GM18526 (cell line): Measurements from ENCODE around the gene GIT2.

Source experiments
- POLR2A ChIP-seq: IDR thresholded peaks from 3 replicates; pipeline ENCODE4 v1.6.1; 2011; ENCODE audit not compliant: insufficient read length; ENCODE audit errors: extremely low read depth

Gene GIT2

DNA sequence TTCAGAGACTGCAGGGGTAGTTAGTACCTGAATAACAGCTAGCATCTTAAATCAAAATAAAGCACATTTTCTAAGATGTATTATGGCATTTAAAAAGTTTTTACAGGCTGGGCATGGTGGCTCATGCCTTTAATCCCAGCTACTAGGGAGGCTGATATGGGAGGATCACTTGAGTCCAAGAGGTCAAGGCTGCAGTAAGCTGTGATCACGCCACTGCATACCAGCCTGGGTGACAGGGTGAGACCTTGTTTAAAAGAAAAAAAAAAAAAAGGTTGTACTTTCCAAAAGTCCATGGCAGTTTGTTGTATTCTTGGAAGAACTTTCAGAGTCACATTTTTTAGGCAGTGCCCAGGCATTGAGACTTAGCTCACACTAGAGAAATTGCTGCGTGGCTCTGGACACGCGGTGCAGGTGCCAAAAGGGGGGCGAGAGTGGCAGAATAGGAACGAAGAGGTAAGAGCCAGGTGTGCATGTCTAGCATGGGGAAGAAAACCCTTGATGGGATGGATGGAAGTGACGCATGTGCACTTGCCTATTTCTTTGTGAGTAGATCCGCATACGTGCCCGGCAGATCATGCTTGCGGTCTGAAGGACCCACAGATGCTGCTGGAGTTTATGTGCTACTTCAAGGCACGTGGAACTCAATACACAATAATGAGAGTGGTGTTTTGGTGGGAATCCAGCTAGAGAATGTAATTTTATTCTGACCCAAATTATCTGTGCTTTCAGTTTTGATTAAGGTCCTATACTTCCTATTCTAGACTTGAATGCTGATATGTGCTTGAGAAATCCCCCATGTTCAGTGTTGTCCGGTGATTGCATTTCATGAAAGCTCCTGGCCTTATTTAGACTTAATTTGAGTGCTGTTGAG is 14.9 kb upstream of the GIT2 start:
- no peak for TF ChIP-seq POLR2A

DNA sequence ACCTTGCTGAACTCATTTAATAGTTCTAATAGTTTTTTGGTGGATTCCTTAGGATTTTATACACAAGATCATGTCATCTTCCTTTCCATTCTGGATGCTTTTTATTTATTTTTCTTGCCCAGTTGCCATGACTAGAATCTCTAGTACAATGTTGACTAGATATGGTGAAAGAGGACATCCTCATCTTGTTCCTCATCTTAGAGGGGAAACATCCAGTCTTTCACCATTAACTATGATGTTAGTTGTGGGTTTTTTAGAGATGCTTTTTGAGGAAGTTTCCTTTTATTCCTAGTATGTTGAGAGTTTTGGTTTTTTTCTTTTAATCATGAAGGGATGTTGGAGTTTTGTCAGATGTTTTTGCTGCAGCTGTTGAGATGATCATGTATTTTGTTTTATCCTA is 11.7 kb upstream of the GIT2 start:
- TF ChIP-seq POLR2A = no peak

DNA sequence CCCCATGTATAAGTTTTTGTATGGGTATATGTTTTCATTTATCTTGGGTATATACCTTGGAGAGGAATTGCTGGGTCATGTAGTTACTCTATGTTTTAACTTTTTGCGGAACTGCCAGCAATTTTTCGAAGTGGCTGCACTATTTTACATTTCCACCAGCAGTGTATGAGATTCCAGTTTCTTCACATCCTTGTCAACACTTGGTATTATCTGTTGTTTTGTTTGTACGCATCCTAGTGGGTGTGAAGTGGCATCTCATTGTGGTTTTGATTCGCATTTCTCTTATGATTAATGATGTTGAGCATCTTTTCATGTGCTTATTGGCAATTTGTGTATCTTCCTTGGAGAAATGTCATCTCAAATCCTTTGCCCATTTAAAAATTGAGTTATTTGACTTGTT is 9.9 kb upstream of the GIT2 start:
- TF ChIP-seq POLR2A = no peak

DNA sequence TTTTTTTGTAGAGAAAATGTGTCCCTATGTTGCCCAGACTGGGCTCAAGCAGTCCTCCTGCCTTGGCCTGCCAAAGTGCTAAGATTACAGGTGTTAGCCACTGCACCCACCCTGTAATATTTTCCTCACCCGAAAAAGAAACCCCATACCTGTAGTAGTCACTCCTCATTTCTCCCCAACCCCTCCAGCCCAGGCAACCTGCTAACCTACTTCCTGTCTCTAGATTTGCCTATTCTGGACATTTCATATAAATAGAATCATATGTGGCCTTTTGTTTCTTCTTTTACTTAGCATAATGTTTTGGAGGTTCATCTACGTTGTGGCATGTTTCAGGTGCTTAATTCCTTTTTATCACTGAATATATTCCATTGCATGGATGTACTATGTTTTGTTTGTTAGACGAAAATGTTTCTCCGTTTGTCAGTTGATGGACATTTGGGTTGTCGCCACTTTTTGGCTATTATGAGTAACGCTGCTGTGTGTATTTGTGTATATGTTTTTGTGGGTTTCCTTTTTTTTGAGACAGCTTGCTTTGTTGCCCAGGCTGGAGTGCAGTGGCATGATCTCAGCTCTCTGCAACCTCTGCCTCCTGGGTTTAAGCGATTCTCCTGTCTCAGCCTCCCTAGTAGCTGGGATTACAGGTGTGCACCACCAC is 9.3 kb upstream of the GIT2 start:
- TF ChIP-seq POLR2A = no peak

DNA sequence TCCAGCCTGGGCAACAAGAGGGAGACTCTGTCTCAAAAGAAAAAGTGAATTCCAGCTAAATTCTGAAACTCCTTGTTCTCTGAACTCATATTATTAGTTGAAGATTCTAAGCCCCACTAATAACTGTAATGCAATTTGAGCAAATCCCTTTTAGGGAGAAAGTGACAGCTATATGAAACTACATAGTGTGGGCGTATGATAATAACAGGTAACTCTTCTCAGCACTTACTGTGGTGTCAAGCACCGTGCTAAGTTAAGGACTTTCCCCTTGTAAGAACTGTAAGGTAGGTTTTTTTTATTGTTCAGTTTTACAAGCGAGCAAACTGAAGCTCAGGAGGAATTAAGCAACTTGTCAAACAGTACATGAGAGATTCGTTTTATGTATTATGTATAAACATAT is 8.4 kb upstream of the GIT2 start:
- no peak for TF ChIP-seq POLR2A

DNA sequence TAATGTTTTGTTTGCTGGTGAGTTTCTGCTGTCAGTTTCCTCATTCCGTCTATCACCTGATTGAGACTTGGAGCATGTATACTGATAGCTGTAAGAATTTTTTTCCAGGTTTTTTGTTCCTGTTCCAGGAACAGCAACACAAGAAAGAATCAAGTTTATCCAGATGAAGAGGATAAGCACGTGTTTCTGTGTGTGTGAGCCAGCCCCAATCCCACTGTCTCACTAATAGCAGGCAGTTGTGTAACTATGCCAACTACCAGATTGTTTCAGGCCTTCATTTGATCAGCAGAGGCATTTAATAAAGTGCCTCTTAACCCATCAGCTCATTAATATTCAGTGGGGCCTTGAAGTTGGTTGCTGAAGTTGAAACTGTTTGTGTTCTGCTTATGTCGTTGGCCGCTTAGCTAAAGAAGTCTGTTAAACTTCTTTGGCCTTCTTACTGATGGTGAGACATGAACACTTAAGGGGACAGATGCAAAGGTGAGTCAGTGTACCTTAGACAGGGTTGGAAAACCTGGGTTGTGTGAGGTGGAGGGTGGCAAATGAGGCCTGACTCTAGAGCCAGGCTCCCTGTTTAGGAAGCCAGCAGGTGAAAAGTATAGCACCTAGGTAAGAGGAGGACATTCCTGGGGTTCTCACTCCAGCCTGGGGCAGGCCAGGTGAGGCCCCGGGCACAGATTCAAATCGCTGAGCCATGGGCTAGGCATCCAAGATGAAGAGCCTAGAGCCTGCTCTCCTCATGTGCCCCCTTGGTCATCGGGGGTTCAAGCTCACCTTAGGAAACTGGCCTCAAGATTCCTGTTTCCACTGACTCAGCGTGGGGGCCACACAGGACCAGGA is 6.7 kb upstream of the GIT2 start:
- no peak for TF ChIP-seq POLR2A

DNA sequence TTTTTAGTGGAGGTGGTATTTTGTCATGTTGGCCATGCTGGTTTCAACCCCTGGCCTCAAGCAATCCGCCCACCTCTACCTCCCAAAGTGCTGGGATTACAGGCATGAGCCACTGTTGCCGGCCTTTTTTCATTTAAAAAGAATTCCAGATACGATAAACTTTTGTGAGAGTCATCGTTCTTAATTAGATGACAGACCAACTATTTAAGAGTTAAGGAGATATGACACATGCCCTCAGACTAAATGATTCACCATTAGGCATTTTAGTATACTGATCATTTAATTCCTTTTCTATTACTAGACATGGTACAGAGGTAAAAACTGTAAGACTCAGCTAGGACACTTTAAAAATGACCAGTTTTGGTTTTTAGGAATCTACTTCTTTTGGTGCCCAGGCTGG is 5.4 kb upstream of the GIT2 start:
- no peak for TF ChIP-seq POLR2A

DNA sequence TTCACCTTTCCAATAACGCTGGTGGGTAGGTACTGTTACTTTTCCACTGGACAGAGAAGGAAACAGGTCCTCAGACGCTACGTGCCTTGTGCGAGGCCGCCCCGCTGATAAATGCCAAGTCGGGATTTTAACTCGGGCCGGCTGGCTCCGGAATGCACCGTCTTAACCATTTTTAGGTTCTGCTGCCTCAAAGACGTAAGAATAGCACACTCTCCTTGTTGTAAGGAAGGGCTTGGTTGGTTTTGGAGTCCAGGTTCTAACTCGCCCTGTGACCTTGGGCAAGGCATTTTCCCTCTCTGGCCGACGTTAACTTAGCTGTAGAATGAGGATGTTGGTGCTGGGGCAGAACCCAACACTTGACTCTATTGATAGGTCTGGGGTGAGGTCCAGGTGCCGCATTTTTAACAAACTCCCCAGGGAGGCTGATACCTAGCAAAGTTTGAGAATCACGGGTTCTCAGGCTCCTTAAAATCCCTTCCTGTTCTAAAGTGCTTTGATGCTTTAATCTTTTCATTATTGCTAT is 3.9 kb upstream of the GIT2 start:
- no peak for TF ChIP-seq POLR2A

DNA sequence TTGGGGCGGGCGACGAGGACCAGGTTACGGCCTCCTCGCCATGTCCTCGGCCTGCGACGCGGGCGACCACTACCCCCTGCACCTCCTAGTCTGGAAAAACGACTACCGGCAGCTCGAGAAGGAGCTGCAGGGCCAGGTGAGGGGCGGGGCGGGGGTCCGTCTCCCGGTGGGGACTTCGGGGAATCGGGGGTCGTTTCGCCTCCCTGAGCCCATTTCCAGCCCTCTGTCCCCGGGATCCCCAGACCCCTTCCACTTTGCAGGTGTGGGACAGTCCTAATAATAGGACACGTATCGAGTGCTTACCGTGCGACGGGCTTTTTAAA is 3.4 kb upstream of the GIT2 start:
- no peak for TF ChIP-seq POLR2A

DNA sequence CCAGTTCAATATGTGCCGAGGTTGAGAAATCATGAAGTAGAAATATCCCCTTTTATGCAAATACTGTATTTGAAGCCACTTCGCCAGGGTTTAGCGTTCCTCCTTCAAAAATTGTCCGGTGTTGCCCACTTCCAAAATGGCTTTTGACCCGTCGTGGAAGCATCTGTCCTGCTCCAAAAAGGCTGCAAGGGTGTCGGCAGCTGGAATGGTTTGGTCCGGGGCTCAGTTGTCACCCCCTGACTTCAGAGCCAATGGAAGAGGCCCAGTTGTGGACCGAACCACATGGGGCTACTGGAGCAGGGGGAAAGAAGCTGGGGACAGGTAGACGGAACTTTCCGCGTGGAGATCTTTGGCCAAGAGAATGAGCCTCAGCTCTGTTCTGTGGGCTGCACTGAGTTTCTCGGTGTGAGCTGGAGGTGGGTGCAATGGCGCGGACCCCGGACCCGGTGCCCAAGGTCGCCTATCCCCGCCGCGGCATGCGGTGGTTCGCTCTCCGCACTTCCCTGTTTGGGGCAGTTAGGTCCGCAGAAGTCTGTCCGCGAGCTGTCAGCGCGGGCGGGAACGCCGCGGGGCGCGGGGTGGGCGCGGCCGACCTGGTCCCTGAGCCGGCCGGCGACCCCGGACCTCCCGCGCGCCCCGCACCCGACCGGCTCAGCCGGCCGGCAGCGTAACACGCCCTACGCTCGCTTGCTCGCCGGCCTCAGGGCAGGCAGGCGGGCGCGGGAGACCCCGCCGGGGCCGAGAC is 2.9 kb upstream of the GIT2 start, which contains the start of gene ANKRD13A:
Gene ANKRD13A, plus strand, starts transcription at position 527 of the 745 bp plus-strand sequence. CDS start 259 bp downstream, outside the sequence.
- TF ChIP-seq POLR2A = peak; percentile 97

DNA sequence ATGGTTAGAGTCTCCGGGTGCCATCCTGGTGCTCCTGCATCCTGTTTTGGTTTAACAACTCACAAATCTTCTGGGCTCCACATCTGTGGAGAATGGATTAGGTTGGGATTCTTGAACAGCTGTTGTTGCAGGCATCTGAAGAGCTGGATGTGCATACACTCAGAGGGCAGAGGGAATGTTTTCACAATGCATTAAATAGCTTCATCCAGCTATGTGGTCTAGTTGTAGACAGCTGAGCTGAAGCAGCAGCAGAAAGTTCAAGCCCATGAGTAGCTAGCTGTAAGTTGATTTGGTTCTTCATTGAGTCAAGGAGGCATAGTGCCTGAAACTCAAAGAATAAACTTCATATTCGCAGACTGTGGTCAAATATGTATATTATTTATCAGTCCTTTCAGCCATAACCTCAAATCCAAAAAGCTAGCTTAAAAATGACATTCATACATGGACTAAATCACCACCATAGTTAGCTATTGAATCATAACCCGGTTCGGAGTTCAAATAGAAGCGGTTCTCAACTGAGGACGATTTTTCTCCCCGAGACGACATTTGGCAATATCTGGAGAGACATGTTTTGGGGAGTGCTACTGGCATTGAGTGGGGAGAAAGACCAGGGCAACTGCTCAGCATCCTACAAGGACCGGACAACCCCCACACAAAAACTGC is 2.2 kb upstream of the GIT2 start:
- no peak for TF ChIP-seq POLR2A

DNA sequence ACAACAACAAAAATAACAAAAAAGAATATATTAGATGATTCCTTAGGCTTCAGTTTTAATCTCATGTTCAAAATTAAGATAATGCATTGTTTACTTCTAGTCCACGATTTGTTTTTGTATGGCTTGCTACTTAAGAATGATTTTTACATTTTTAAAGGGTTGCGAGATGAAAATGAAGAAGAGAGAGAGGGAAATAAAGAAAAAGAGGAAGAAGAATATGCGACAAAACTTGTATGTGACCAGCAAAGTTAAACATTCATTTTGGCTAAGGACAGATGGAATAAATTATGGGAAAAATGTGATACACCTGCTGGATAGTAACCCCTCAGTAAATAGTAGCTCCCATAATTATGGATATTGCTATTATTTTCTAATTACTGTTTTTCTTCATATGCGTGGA is 1.2 kb upstream of the GIT2 start:
- TF ChIP-seq POLR2A = no peak

DNA sequence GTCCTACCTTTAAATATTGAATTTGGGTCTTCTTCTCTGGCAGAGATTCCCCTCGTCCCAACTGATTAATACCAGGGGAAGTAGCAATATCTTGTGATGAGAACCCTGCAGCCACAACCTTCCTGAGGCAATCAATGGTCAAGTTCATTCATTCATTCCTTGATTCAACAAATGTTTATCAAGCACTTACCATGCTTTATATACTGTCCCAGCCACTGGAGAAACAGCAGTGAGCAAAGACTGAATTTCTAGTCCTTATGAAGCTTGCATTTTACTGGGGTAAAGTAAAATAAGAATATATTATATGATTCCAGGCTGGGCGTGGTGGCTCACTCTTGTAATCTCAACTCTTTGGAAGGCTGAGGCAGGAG is 300 bp upstream of the GIT2 start:
- no peak for TF ChIP-seq POLR2A

DNA sequence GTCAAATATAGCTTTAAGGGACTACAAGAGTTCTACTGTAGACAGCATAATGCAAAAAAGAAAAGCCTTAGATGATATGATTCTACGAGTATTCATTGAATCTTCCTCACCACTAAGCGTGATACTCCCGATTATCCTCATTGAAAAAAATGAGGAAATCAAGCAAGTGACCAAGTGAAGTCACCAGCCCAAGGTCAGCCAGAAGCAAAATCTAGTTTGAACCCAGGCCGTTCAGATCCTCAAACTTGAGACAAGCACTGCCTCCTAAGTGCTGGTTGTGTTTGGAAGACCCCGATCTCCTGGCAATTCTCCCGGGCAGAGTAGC is 845 bp downstream of the GIT2 start:
- TF ChIP-seq POLR2A = no peak
